HG02970 (cell line): Measurements from ENCODE around the gene ADCY10.
"Not testable (repeated sequence)": the region's sequence is repeated elsewhere in the genome, so short reads cannot be mapped to it uniquely, and the experiment has no call there.

Source experiments
- ATAC-seq: cut with Tn5 transposase; IDR thresholded peaks from one replicate; pipeline ENCODE4 v1.9.1; 2021; ENCODE audit warnings: mild to moderate bottlenecking, moderate library complexity, moderate number of reproducible peaks; ENCODE audit not compliant: unreplicated experiment, low FRiP score

Gene ADCY10

DNA sequence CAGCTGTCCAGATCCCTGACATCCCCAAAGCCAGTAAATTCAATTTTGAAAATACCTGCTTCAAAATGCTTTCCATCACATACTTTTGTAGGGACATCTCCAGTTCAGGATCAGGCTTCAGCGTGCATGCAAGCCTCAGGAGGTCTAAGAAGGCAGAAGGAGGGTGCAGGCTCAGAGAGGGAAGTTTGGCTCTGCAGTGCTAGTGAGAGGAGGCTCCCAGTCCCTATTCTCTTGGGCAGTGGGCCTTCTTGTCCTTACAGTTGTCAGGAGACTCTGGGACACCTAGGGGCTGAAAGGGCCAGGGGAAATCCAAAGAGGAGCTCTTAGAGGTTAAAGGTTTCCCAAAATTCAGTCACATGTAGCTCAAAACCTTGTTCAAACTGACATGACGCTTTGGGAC lies 20.1 kb downstream of the ADCY10 start:
- no peak for ATAC-seq

DNA sequence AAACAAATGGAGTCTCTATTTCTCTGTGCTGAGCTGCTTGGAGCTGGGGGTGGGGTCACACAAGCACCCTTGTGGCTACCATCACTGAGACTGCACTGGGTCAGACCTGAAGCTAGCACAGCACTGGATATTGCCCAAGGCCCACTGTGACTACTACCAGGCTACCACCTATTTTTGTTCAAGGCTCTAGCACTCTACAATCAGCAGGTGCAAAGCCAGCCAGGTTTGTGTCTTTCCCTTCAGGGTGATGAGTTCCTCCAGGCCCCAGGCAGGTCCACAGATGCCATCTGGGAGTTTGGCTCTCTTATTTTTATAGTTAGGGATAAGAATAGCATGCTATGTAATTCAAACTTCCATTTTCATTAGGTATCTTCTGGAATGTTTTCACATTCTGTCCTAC lies 23.5 kb downstream of the ADCY10 start:
- ATAC-seq, result no peak

DNA sequence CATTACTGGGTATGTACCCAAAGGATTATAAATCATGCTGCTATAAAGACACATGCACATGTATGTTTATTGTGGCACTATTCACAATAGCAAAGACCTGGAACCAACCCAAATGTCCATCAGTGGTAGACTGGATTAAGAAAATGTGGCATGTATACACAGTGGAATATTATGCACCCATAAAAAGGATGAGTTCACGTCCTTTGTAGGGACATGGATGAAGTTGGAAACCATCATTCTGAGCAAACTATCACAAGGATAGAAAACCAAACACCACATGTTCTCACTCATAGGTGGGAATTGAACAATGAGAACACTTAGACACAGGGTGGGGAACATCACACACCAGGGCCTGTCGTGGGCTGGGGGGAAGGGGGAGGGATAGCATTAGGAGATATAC lies 26.7 kb downstream of the ADCY10 start:
- ATAC-seq, result not testable (repeated sequence)

DNA sequence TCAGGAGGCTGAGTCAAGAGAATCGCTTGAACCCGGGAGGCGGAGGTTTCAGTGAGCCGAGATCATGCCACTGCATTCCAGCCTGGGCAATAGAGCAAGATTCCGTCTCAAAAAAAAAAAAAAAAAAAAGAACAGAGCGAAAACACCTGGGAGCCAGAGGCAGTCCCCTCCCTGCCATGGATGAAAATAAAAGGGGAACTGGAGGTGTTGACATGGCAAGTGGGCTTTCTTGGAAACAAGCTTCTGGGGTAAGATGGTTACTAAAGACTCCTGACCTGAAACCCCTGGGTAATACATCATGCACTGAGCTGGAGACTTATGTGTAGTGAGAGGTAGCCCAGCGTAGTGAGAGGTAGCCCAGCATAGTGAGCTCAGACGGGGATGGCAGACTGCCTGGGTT lies 31.6 kb downstream of the ADCY10 start:
- no peak for ATAC-seq

DNA sequence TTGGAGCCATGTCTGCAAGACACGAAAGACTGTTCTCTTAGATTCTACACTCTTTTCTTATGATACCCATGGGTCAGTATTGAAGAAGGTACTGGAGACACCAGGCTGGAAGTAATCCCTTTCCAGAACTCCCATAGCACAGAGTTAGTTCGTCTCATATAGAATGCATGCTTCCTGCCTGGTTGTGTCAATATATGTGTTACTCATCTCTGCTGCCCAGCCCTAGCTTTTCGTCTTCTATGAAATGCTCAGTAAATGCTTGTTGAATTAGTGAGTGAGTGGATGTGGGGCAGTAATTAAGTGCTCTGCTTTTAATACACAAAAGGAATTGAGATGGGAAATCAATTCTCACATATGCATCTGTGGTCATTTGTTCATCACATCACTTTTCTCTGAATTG lies 32.1 kb downstream of the ADCY10 start:
- ATAC-seq, result no peak

DNA sequence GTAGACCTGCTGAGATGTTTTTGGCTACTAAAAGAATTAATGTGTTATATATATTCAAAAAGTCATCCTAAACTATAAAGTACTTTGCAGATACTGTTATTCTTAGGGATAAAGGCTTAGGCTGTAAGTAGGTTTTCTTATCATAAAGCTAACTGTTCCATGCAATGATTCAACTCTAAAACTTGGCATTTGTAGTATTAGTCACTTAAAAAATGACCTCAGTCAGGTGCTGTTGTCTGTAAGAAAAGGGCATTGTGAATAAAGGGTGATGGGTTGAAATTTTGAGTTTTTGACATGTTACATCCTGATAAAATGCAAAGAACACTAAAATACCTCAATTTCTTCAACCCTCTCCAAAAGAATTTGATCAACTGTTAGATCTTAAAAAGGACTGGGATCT lies 32.9 kb downstream of the ADCY10 start:
- ATAC-seq, result no peak

DNA sequence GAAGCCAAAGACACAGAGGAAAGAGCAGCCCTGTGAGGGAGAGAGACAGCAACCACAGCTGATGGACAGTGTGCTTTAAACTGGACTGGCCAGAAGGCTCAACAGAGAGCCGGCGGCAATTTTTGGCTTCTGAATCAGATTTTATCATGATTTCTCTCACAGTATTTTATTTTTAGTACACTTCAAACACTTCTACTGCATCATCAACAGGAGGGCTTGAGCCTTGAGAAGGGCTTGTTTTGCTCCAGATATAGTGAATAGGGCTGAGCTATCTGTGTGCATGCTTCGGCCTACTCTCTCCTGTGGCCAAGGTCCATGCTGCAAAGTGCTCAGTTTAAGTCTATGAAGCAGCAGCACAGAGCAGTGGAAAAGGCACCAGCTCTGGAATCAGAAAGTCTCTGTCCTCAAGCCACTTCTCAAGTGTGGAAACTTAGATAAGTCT lies 33.3 kb downstream of the ADCY10 start:
- ATAC-seq, result no peak

DNA sequence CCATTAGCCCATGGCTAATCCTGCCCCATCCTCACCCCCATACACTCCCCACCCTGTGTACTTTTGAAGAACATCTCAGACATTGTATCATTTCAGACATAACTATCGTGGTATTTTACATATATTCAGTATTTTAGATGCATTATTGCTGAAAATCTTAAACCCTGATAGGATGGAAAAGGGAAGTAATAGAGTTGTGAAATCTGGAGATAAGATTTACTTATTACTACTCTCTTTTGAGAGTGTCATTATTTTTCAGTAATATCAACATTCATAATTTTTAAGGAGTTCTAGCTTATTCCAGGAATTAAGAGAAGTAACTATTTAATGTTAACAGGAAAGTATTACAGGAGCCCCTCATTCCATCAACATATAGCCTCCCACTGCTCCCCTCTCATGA lies 34.4 kb downstream of the ADCY10 start:
- ATAC-seq, result no peak

DNA sequence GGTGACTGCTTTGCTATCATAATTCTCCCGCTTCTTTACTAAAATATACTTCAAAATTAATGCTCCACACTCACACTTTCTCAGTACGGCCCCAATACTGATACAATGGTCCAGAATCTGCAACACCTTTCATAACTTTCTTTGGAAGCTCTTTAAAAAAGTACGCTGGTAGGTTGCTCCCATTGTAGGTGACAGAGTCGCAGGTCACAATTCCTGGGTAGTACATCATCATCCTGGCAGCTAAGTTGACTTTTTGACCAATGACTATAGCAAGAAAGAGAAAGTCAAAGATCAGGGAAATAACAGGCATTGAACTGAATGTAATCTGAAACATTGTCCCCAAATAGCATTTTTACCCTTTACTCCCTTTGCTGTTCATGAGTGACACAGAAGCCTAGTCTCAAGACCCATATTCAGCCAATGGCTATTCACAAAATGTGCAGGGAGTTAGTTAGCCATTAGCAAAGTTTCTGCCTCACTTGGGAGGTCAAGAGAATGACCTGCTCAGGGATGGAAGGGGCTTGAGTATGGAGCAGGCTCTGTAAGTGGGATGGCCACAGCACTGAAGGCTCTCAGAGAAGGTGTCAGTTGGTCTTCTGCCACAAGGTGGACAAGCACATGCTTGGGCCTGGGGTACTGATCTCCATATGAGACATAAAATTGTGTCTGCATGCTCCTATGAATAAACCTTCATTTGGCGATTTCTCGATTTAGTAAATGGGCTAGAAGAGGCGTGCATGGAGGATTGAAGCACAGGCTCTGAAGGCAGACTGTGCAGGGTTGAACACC lies 35.4 kb downstream of the ADCY10 start:
- no peak for ATAC-seq

DNA sequence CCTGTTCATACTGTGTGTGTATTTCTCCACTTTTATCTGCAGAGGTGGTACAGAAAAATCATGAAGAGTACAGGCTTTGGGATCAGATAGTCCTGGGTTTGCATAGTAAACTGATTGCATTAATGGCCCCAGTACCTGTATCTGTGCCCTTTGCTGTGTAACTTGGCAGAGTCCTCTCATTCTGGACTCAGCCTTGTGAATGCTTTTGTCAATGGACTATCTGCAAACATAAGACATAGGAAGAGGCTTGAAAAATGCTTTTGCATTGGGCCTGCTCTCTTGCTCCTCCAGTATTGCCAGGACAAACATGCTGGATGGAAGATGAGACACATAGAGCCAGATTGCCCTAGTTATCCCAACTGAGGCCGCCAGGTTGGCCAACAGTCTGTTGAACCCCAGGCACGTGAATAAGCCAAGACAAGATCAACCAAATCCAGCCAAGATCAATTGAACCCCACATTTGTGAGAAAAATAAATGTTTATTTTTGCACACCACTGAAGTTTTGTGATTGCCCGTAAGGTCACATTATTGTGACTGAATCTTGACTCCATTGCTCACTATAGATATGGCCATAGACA lies 37.2 kb downstream of the ADCY10 start:
- ATAC-seq, result no peak

DNA sequence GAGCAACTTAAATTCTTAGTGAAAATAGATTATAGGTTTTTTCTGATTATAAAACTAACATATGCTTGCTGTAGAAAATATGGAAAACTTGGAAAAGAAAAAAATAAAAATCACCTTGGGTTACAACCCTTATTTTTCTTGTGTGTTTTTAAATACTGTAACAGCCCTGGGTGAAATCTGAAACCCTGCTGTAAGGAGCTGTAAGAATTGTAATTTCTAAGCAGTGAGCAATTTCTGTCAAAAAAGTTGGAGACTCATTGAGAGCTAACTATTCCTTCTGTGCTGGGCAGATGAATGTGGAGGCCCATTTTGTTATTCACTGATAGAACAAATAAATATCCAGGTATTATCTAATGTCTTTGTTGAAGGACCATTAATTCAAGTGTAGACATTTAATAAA lies 42.6 kb downstream of the ADCY10 start:
- ATAC-seq, result no peak

DNA sequence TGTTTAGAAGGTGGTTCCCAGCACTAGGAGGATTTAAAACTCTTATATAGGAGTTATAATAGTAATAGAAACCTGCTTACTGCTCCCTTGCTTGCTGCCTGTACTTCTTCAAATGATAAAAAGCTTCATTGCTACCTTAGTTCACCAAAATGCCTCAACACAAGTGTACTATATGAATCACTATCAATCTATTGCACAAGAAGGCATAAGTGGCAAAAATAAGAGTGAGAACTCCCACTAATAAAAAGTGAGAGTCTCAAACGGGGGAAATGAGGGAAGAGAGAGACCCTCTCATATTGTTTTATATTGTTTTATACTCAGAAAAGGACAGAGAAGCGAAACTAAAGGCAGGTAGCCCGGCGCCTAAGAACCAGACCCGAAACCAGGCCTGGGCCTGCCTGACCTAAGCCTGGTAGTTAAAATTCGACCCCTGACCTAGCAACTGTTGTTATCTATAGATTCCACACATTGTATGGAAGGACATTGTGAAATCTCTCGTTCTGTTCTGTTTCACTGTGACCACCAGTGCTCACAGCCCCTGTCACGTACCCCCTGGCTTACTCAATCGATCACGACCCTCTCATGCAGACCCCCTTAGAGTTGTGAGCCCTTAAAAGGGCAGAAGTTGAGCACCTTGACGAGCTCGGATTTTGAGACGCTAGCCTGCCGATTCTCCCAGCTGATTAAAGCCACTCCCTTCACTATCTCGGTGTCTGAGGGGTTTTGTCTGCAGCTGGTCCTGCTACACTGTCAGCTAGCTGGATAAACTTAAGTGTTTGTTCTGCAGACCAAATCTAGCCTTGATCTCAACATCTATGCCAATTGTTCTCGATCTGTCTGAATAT lies 44.6 kb downstream of the ADCY10 start:
- not testable (repeated sequence) for ATAC-seq

DNA sequence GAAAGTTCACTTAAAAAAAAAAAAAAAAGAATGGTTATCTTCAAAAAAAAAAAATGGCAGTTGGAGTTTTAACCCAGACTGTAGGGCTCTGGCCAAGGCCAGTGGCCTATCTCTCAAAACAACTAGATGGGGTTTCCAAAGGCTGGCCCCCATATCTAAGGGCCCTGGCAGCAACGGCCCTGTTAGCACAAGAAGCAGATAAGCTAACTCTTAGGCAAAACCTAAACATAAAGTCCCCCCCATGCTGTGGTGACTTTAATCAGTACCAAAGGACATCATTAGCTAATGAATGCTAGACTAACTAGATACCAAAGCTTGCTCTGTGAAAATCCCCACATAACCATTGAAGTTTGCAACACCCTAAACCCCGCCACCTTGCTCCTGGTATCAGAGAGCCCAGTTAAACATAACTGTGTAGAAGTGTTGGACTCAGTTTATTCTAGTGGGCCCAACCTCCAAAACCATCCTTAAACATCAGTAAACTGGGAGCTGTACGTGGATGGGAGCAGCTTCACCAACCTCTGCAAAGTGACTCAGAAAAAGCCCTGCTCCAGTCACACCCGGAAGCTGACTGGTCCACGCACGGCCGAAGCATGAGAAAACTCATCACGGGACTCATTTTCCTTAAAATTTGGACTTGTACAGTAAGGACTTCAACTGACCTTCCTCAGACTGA lies 47.1 kb downstream of the ADCY10 start:
- ATAC-seq, result not testable (repeated sequence)

DNA sequence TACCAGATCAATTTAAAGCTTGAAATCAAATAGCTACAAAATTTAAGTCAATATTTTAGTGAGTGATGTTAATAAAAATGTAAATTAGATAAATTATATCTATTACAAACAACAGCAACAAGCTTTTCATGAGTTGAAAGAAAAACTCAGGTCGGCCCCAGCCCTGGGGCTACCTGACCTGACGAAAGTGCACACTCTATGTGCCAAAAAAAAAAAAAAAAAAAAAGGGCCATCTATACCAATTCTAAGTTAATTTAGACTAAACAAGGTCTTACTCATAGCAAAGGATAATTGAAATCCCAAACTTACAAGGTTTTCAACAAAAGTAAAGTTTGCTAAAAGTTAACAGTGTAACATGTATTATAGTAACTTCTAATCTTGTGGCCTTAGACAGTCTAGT lies 47.6 kb downstream of the ADCY10 start:
- not testable (repeated sequence) for ATAC-seq

DNA sequence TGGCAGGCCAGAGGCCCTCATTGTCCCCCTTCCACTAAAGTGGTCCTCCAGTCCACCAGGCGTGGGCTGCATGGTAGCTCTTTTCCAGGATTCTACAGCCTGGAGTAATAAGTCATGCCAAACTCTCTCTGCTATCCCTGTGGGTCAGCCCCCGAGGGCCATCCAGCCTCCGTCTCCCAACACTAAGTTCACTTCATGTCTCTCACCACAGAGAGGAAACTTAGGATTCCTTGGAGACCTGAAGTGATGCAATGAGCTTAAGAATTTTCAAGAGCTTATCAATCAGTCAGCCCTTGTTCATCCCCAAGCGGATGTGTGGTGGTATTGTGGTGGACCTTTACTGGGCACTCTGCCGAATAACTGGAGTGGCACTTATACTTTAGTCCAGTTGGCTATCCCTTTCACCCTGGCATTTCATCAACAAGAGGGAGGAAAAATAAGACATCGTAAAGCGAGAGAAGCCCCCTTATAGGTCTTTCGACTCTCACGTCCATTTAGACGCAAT lies 48.1 kb downstream of the ADCY10 start:
- ATAC-seq, result not testable (repeated sequence)

DNA sequence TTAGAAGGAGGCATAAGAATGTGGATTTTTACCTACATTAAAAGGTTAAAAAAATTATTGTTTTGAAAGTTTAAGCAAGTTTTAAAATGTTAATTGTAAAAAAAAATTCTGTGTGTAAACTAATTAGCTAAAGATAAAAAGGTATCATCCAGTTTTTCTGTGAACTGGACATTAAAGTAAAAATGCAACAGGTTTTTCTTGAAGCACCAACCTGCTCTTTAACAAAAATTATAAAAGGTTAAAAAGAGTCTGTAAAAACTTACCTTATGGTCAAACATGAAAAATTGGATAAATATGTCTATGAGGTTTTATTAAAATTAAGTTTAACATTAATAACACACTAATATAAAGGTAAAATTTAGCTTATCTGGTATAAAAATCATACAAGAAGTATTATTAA lies 48.7 kb downstream of the ADCY10 start:
- not testable (repeated sequence) for ATAC-seq

DNA sequence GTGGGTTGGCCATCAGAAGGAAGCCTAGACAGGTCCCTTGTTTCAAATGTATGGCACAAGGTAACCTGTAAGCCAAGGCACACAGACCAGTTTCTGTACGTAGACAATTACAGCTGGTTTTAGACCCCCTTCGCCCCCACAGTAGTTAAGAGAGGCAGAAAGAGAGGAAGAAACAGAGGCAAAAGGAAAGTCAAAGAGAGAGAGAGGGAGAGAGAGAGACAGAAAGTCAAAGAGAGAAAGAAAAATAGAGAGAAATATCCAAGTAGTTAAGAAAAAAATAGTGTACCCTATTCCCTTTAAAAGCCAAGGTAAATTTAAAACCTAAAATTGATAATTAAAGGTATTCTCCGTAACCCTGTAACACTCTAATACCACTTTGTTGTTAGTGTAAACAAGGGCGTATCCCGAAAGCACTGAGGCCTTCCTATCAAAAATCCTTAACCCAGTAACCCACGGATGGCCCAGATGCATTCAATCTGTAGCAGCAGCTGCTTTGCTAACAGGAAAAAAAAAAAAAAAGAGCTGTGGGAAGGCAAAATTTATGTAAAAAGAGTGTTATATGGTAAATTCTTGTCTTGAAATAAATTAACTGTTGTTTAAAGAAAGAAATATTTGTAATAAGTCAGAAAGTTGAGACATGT lies 49.4 kb downstream of the ADCY10 start:
- ATAC-seq, result no peak

DNA sequence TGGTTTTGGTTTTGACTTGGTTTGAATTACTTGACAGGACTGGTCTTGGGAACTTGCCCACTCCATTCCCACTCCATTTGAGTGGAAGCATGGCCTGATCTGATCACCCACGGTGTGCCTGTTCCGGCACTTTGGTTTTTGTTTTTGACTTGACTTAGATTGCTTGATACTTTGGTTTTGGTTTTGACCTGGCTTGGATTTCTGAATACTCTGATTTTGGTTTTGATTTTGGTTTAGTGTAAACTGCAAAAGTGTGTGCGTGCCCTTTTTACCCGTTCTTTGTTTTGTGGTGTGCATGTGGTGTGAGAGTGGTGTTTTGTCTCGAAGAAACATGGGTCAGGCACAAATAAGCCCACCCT lies 50.0 kb downstream of the ADCY10 start:
- no peak for ATAC-seq

DNA sequence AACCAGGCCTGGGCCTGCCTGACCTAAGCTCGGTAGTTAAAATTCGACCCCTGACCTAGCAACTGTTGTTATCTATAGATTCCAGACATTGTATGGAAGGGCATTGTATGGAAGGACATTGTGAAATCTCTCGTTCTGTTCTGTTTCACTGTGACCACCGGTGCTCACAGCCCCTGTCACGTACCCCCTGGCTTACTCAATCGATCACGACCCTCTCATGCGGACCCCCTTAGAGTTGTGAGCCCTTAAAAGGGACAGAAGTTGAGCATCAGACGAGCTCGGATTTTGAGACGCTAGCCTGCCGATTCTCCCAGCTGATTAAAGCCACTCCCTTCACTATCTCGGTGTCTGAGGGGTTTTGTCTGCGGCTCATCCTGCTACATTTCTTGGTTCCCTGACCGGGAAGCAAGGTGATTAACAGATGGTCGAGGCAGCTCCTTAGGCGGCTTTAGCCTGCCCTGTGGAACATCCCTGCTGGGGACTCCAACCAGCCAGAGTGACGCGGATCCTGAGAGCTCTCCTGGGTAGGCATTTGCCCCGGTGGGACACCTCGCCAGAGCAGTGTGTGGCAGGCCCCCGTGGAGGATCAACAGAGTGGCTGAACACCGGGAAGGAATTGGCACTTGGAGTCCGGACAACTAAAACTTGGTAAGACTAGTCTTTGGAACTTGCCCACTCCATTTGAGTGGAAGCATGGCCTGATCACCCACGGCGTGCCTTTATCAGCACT lies 50.6 kb downstream of the ADCY10 start:
- ATAC-seq, result not testable (repeated sequence)
